PFSK-1 (cell line): ENCODE measurements around the gene CXCR3.

Experiments used
- FOXP2 ChIP-seq: optimal IDR thresholded peaks from 2 replicates; pipeline ENCODE3; 2011; ENCODE audit warnings: borderline replicate concordance, control low read depth, inconsistent platforms; ENCODE audit not compliant: insufficient read depth; ENCODE audit errors: extremely low read length, extremely low read depth
- POLR2AphosphoS5 ChIP-seq: IDR thresholded peaks from 2 replicates; pipeline ENCODE4 v1.6.1; 2012; ENCODE audit warnings: low read depth, mild to moderate bottlenecking, control low read depth, low read length, moderate library complexity
- REST ChIP-seq, 2 experiments: IDR thresholded peaks; 2 replicates each; pipeline versions ENCODE4 v1.6.1 to v1.8.0; 2011 to 2012; ENCODE audit warnings: low read depth in 2 of 2, low read length in 2 of 2, control low read depth in 1 of 2, inconsistent platforms in 1 of 2, mild to moderate bottlenecking in 1 of 2, moderate library complexity in 1 of 2; ENCODE audit not compliant: insufficient read depth in 1 of 2
- SIN3A ChIP-seq: IDR thresholded peaks from 2 replicates; pipeline ENCODE4 v1.6.1; 2012; ENCODE audit warnings: mild to moderate bottlenecking, low read length, moderate library complexity, borderline replicate concordance; ENCODE audit not compliant: insufficient read depth
- TAF1 ChIP-seq: IDR thresholded peaks from 2 replicates; pipeline ENCODE4 v1.6.1; 2012; ENCODE audit warnings: low read length, control low read depth, borderline replicate concordance; ENCODE audit not compliant: insufficient read depth

The CXCR3 gene

GRCh38 chrX:71653344-71653743 lies 35.0 kb upstream of the CXCR3 start:
- TF ChIP-seq SIN3A: no peak
- no peak for TF ChIP-seq FOXP2
- no peak for TF ChIP-seq REST (IDR thresholded peaks at IDR 0.05; ENCODE audit: insufficient read depth in 1 of 2, low read depth in 2 of 2, low read length in 2 of 2)
- TF ChIP-seq POLR2AphosphoS5: no peak
- no peak for TF ChIP-seq TAF1

DNA sequence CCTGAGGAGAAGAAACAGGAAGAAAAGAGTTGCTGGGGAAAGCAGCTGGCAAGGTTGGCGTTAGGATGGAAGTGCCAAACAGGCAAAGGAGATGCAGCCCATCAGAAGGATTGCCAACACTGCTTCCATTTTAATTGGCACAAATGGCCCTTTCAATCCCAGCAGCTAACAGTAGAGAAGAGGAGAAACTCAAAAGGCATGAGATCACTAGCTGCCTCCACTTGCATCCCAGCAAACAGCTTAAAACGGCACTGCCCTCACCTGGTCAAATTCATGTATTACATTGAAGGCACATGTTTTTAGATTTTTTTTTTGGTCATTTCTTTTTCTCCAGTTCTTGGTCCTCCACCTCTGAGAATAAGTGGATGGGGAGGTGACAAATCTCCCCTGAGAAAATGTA lies 34.1 kb upstream of the CXCR3 start:
- no peak for TF ChIP-seq POLR2AphosphoS5
- TF ChIP-seq SIN3A: no peak
- TF ChIP-seq FOXP2: no peak
- TF ChIP-seq REST (IDR thresholded peaks at IDR 0.05; ENCODE audit: insufficient read depth in 1 of 2, low read depth in 2 of 2, low read length in 2 of 2): no peak
- TF ChIP-seq TAF1: no peak

GRCh38 chrX:71650333-71650969 lies 32.1 kb upstream of the CXCR3 start:
- TF ChIP-seq FOXP2: no peak
- no peak for TF ChIP-seq REST (IDR thresholded peaks at IDR 0.05; ENCODE audit: insufficient read depth in 1 of 2, low read depth in 2 of 2, low read length in 2 of 2)
- no peak for TF ChIP-seq POLR2AphosphoS5
- no peak for TF ChIP-seq TAF1
- no peak for TF ChIP-seq SIN3A

GRCh38 chrX:71640002-71640401 lies 21.7 kb upstream of the CXCR3 start:
- no peak for TF ChIP-seq REST (IDR thresholded peaks at IDR 0.05; ENCODE audit: insufficient read depth in 1 of 2, low read depth in 2 of 2, low read length in 2 of 2)
- no peak for TF ChIP-seq FOXP2
- no peak for TF ChIP-seq TAF1
- no peak for TF ChIP-seq SIN3A
- TF ChIP-seq POLR2AphosphoS5: no peak

- TF ChIP-seq REST (IDR thresholded peaks at IDR 0.05; ENCODE audit: insufficient read depth in 1 of 2, low read depth in 2 of 2, low read length in 2 of 2) (no peak), SIN3A (no peak), FOXP2 (no peak), TAF1 (no peak), POLR2AphosphoS5 (no peak)
Observed at GRCh38 chrX:71638409-71638808, 20.1 kb upstream of the CXCR3 start.
